ENCODE results near the gene COLEC12.
A peak's percentile ranks its signal among the peaks of the same experiment; 100 is the strongest.

The COLEC12 gene

GRCh38 chr18:362311-363290 is 137.9 kb downstream of the COLEC12 start:
- TF ChIP-seq CTCF (IDR thresholded peaks at IDR 0.05; ENCODE audit: low read depth, low read length, missing control alignments): no peak
- no peak for DNase-seq (ENCODE audit: extremely low read depth, low read depth)
- no peak overlapping the region for H3K4me3 ChIP-seq (replicated peaks; ENCODE audit: low read depth, low read length)

DNA sequence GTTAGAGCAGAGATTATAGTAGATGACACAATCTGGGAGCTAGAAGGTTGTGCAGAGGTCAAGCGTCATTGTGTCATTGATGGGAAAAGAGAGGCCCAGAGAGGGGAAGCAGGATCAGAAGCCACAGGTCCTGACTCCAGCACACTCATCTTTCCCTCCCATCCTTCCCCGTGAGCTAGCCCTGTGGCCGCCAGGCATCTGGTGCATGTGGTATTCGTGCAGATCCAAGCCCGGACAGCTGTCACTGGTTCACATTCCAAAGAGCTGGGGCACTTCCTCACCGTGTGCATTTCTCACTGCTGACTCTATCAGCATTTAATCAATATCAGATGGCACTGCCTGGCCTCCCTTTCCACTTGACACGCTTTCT is 138.6 kb downstream of the COLEC12 start:
- peak; percentile 99 for DNase-seq (ENCODE audit: extremely low read depth, low read depth)
- TF ChIP-seq CTCF (IDR thresholded peaks at IDR 0.05; ENCODE audit: low read depth, low read length, missing control alignments): no peak
- no peak overlapping the region for H3K4me3 ChIP-seq (replicated peaks; ENCODE audit: low read depth, low read length)

DNA sequence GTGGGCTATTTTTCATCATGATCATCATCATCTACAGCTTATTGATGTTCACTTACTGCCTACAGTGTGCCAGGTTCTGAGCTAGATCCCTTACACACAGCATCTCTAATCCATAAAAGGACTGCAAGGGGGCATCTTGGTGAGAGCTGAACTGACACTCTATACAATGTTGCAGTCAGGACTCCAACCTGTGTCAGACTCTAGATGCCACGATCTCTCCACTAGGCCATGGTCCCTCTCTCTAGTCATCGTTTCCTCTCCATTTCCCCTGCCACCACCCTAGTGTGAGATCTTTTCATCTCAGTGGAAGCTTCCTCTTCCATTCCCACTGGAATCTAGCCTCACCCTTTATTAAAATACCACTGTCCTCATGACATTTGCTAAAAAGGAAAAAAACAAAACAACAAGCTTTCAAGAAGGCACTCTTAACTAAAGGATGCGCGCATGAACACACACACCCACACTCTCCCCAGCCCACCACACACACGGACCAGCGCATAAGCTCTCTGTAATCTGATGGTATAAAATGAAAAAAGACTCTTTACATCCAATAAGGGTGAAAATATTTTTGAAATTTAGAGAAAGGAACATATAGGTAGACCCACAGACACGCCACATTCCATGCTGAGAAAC is 139.3 kb downstream of the COLEC12 start:
- TF ChIP-seq CTCF (IDR thresholded peaks at IDR 0.05; ENCODE audit: low read depth, low read length, missing control alignments): no peak
- no peak for DNase-seq (ENCODE audit: extremely low read depth, low read depth)
- no peak overlapping the region for H3K4me3 ChIP-seq (replicated peaks; ENCODE audit: low read depth, low read length)

- TF ChIP-seq CTCF (IDR thresholded peaks at IDR 0.05; ENCODE audit: low read depth, low read length, missing control alignments): no peak
- H3K4me3 ChIP-seq (replicated peaks; ENCODE audit: low read depth, low read length): no peak overlapping the region
Measured at GRCh38 chr18:360676-361075, 139.8 kb downstream of the COLEC12 start.

GRCh38 chr18:356778-357177 is 143.7 kb downstream of the COLEC12 start:
- H3K4me3 ChIP-seq (replicated peaks; ENCODE audit: low read depth, low read length): no peak overlapping the region
- no peak for DNase-seq (ENCODE audit: extremely low read depth, low read depth)

More at GRCh38 chr18:360676-361075, 139.8 kb downstream of the COLEC12 start:
- DNase-seq (ENCODE audit: extremely low read depth, low read depth): no peak

DNA sequence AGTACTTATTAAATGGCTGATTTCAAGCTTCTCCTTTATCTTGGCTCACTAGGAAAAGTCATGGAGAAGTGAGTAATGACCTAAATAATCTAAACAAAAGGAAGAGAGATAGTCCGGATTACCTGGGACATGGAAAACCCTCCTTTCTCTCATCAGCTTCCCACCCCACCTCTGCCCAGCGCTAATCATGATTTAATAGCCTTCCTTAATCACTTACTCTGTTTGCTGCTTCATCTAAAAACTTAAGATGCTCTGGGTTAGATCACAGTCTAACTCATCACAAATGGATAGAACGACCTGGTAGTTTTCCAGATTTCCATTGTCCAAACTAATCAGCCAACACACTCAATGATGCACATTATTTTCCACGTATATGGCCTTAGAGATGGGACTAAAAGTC is 144.8 kb downstream of the COLEC12 start:
- DNase-seq (ENCODE audit: extremely low read depth, low read depth): no peak
- TF ChIP-seq CTCF (IDR thresholded peaks at IDR 0.05; ENCODE audit: low read depth, low read length, missing control alignments): no peak
- H3K4me3 ChIP-seq (replicated peaks; ENCODE audit: low read depth, low read length): no peak overlapping the region

More at GRCh38 chr18:356778-357177, 143.7 kb downstream of the COLEC12 start:
- TF ChIP-seq CTCF (IDR thresholded peaks at IDR 0.05; ENCODE audit: low read depth, low read length, missing control alignments): no peak

Measured in HFF-Myc (cell line).